ENCODE results near the gene C6orf52.
"Not testable (repeated sequence)": the region's sequence is repeated elsewhere in the genome, so short reads cannot be mapped to it uniquely, and the experiment has no call there.

The C6orf52 gene

GRCh38 chr6:10725044-10725443, 30.6 kb upstream of the C6orf52 start:
- Histone ChIP-seq H3K4me3 (ENCODE audit: low read length) (no peak overlapping the region), H3K27me3 (ENCODE audit: control insufficient read depth, insufficient read depth, low read length) (no peaks in the 10 kb centered on the region), H3K4me1 (ENCODE audit: control insufficient read depth, insufficient read depth, low read length) (peaks cover 2% of the 10 kb centered on the region; the same call in 1 of the 2 replicates), H3K36me3 (ENCODE audit: control insufficient read depth, insufficient read depth, low read length) (peaks cover 6% of the 10 kb centered on the region), H3K9me3 (ENCODE audit: control insufficient read depth, insufficient read depth, low read length) (no peaks in the 10 kb centered on the region), H3K27ac (ENCODE audit: low read length) (no peak overlapping the region)
- no CpG with 5 or more reads among the region's 6 CpGs for whole genome bisulfite sequencing (ENCODE audit: insufficient coverage, insufficient read length)
- no peak for DNase-seq (ENCODE audit: low read depth, low spot score)

GRCh38 chr6:10723567-10723881, 29.1 kb upstream of the C6orf52 start:
- peaks cover 7% of the 10 kb centered on the region for H3K36me3 ChIP-seq (ENCODE audit: control insufficient read depth, insufficient read depth, low read length)
- H3K27ac ChIP-seq (ENCODE audit: low read length), result no peak overlapping the region
- H3K4me1 ChIP-seq (ENCODE audit: control insufficient read depth, insufficient read depth, low read length), result peaks cover 2% of the 10 kb centered on the region; the same call in 1 of the 2 replicates
- no peak for DNase-seq (ENCODE audit: low read depth, low spot score)
- H3K4me3 ChIP-seq (ENCODE audit: low read length), result peak overlapping the region; percentile 53; the same call in 1 of the 2 replicates
- no peaks in the 10 kb centered on the region for H3K27me3 ChIP-seq (ENCODE audit: control insufficient read depth, insufficient read depth, low read length)
- H3K9me3 ChIP-seq (ENCODE audit: control insufficient read depth, insufficient read depth, low read length), result no peaks in the 10 kb centered on the region; the same call in 1 of the 2 replicates
- no CpG with 5 or more reads among the region's 7 CpGs for WGBS (ENCODE audit: insufficient coverage, insufficient read length)

- peaks cover 2% of the 10 kb centered on the region; the same call in 1 of the 2 replicates for H3K4me1 ChIP-seq (ENCODE audit: control insufficient read depth, insufficient read depth, low read length)
- H3K27ac ChIP-seq (ENCODE audit: low read length), result no peak within 1 kb of the TSS
- no peaks in the 10 kb centered on the region for H3K27me3 ChIP-seq (ENCODE audit: control insufficient read depth, insufficient read depth, low read length)
- no CpG with 5 or more reads among the region's 55 CpGs for WGBS (ENCODE audit: insufficient coverage, insufficient read length)
- peak; percentile 95 for DNase-seq (ENCODE audit: low read depth, low spot score)
- H3K9me3 ChIP-seq (ENCODE audit: control insufficient read depth, insufficient read depth, low read length), result peaks cover 2% of the 10 kb centered on the region; the same call in 1 of the 2 replicates
- H3K4me3 ChIP-seq (ENCODE audit: low read length), result peak within 1 kb of the TSS; percentile 53; the same call in 1 of the 2 replicates
- H3K36me3 ChIP-seq (ENCODE audit: control insufficient read depth, insufficient read depth, low read length), result peaks cover 5% of the 10 kb centered on the region
These were observed 28.6 kb upstream of the C6orf52 start, which contains the start of gene TMEM14C for GRCh38 chr6:10722820-10723566. Gene TMEM14C (plus strand): TSS chr6:10723070. CDS start chr6:10724614, 1,544 bp downstream.

GRCh38 chr6:10722570-10722819, 28.1 kb upstream of the C6orf52 start:
- H3K4me3 ChIP-seq (ENCODE audit: low read length), result peak overlapping the region; percentile 53; the same call in 1 of the 2 replicates
- DNase-seq (ENCODE audit: low read depth, low spot score), result no peak
- peaks cover 5% of the 10 kb centered on the region for H3K36me3 ChIP-seq (ENCODE audit: control insufficient read depth, insufficient read depth, low read length)
- no CpG with 5 or more reads among the region's 6 CpGs for WGBS (ENCODE audit: insufficient coverage, insufficient read length)
- peaks cover 2% of the 10 kb centered on the region; the same call in 1 of the 2 replicates for H3K4me1 ChIP-seq (ENCODE audit: control insufficient read depth, insufficient read depth, low read length)
- H3K27me3 ChIP-seq (ENCODE audit: control insufficient read depth, insufficient read depth, low read length), result no peaks in the 10 kb centered on the region
- H3K9me3 ChIP-seq (ENCODE audit: control insufficient read depth, insufficient read depth, low read length), result peaks cover 2% of the 10 kb centered on the region; the same call in 1 of the 2 replicates
- H3K27ac ChIP-seq (ENCODE audit: low read length), result no peak overlapping the region

- H3K9me3 ChIP-seq (ENCODE audit: control insufficient read depth, insufficient read depth, low read length), result peaks cover 2% of the 10 kb centered on the region; the same call in 1 of the 2 replicates
- DNase-seq (ENCODE audit: low read depth, low spot score), result no peak
- H3K36me3 ChIP-seq (ENCODE audit: control insufficient read depth, insufficient read depth, low read length), result peaks cover 5% of the 10 kb centered on the region
- H3K27me3 ChIP-seq (ENCODE audit: control insufficient read depth, insufficient read depth, low read length), result no peaks in the 10 kb centered on the region
- WGBS (ENCODE audit: insufficient coverage, insufficient read length), result no CpG with 5 or more reads among the region's 11 CpGs
- no peak overlapping the region for H3K4me3 ChIP-seq (ENCODE audit: low read length)
- peaks cover 2% of the 10 kb centered on the region; the same call in 1 of the 2 replicates for H3K4me1 ChIP-seq (ENCODE audit: control insufficient read depth, insufficient read depth, low read length)
- H3K27ac ChIP-seq (ENCODE audit: low read length), result no peak overlapping the region
These were observed 27.6 kb upstream of the C6orf52 start for GRCh38 chr6:10721850-10722569.

- not testable (repeated sequence) for H3K27me3 ChIP-seq (ENCODE audit: control insufficient read depth, insufficient read depth, low read length); H3K9me3 ChIP-seq (ENCODE audit: control insufficient read depth, insufficient read depth, low read length); DNase-seq (ENCODE audit: low read depth, low spot score); H3K4me1 ChIP-seq (ENCODE audit: control insufficient read depth, insufficient read depth, low read length); H3K36me3 ChIP-seq (ENCODE audit: control insufficient read depth, insufficient read depth, low read length); H3K27ac ChIP-seq (ENCODE audit: low read length); H3K4me3 ChIP-seq (ENCODE audit: low read length)
- no CpG with 5 or more reads among the region's 17 CpGs for WGBS (ENCODE audit: insufficient coverage, insufficient read length)
These were observed 26.8 kb upstream of the C6orf52 start for GRCh38 chr6:10720960-10721849.

GRCh38 chr6:10720265-10720959, 26.0 kb upstream of the C6orf52 start:
- no peak for DNase-seq (ENCODE audit: low read depth, low spot score)
- Histone ChIP-seq H3K4me3 (ENCODE audit: low read length) (no peak overlapping the region), H3K27me3 (ENCODE audit: control insufficient read depth, insufficient read depth, low read length) (no peaks in the 10 kb centered on the region), H3K9me3 (ENCODE audit: control insufficient read depth, insufficient read depth, low read length) (peaks cover 2% of the 10 kb centered on the region; the same call in 1 of the 2 replicates), H3K36me3 (ENCODE audit: control insufficient read depth, insufficient read depth, low read length) (peaks cover 5% of the 10 kb centered on the region), H3K4me1 (ENCODE audit: control insufficient read depth, insufficient read depth, low read length) (peaks cover 2% of the 10 kb centered on the region; the same call in 1 of the 2 replicates), H3K27ac (ENCODE audit: low read length) (no peak overlapping the region)
- no CpG with 5 or more reads among the region's 49 CpGs for WGBS (ENCODE audit: insufficient coverage, insufficient read length)

- no peak for DNase-seq (ENCODE audit: low read depth, low spot score)
- no CpG with 5 or more reads among the region's 21 CpGs for WGBS (ENCODE audit: insufficient coverage, insufficient read length)
- Histone ChIP-seq H3K9me3 (ENCODE audit: control insufficient read depth, insufficient read depth, low read length) (peaks cover 2% of the 10 kb centered on the region; the same call in 1 of the 2 replicates), H3K27me3 (ENCODE audit: control insufficient read depth, insufficient read depth, low read length) (no peaks in the 10 kb centered on the region), H3K36me3 (ENCODE audit: control insufficient read depth, insufficient read depth, low read length) (peaks cover 3% of the 10 kb centered on the region), H3K4me1 (ENCODE audit: control insufficient read depth, insufficient read depth, low read length) (peaks cover 2% of the 10 kb centered on the region; the same call in 1 of the 2 replicates), H3K27ac (ENCODE audit: low read length) (no peak overlapping the region), H3K4me3 (ENCODE audit: low read length) (no peak overlapping the region)
These were observed 25.5 kb upstream of the C6orf52 start for GRCh38 chr6:10719964-10720264.

GRCh38 chr6:10719296-10719963, 25.0 kb upstream of the C6orf52 start:
- no peak for DNase-seq (ENCODE audit: low read depth, low spot score)
- peaks cover 2% of the 10 kb centered on the region; the same call in 1 of the 2 replicates for H3K36me3 ChIP-seq (ENCODE audit: control insufficient read depth, insufficient read depth, low read length)
- WGBS (ENCODE audit: insufficient coverage, insufficient read length), result no CpG with 5 or more reads among the region's 8 CpGs
- no peak overlapping the region for H3K4me3 ChIP-seq (ENCODE audit: low read length)
- no peak overlapping the region for H3K27ac ChIP-seq (ENCODE audit: low read length)
- peaks cover 2% of the 10 kb centered on the region; the same call in 1 of the 2 replicates for H3K9me3 ChIP-seq (ENCODE audit: control insufficient read depth, insufficient read depth, low read length)
- no peaks in the 10 kb centered on the region for H3K27me3 ChIP-seq (ENCODE audit: control insufficient read depth, insufficient read depth, low read length)
- H3K4me1 ChIP-seq (ENCODE audit: control insufficient read depth, insufficient read depth, low read length), result peaks cover 2% of the 10 kb centered on the region; the same call in 1 of the 2 replicates
